ENCODE data around the gene PLCB3. TPM values are rescaled to one million over a fixed set of nuclear protein-coding genes. Genes with fewer than 3 reads are reported as not detected.

The PLCB3 gene
- total RNA-seq, 1 experiment from 2014 or later, result 24.0 TPM

DNA sequence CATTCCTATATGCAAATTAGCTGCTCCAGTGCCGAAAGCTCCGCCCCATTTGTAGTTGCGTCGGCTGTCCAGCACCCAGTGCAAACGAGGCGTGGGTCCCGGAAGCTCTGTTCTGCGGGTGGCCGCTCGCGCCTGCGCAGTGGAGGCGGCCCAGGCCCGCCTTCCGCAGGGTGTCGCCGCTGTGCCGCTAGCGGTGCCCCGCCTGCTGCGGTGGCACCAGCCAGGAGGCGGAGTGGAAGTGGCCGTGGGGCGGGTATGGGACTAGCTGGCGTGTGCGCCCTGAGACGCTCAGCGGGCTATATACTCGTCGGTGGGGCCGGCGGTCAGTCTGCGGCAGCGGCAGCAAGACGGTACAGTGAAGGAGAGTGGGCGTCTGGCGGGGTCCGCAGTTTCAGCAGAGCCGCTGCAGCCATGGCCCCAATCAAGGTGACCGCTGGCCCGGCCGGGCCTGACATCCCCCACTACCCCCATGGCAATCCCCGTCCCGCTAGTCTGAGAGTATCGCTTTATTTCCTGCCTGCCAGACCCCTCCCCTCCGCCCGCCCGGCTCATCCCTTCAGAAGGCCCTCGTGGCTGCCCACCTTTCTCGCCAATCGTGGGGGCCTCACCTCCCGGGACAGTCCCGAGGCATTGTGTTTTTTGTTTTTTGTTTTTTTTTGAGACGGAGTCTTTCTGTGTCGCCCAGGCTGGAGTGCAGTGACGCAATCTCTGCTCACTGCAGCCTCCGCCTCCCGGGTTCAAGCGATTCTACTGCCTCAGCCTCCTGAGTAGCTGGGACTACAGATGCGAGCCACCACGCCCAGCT lies 66.8 kb downstream of the PLCB3 start, which contains the start of gene PRDX5:
Gene PRDX5 (plus strand): TSS at position 161 of the 805 bp plus-strand sequence. CDS start 95 bp downstream, at position 256.

Other genes with a start within 250 kb of the PLCB3 start
- 0.05 to 0.09 TPM (median 0.08 TPM) in 4 of 5 replicates, not detected in the other for gene FLRT1, start 215.6 kb upstream of the PLCB3 start, total RNA-seq (2022; extraction: Qiagen RNA extraction; ENCODE audit: low read depth)
- gene MACROD1, start 85.4 kb upstream of the PLCB3 start, total RNA-seq (2022; extraction: Qiagen RNA extraction; ENCODE audit: low read depth), result 7.6 to 13.8 TPM (median 13.3 TPM) in 5 replicates
- 265 to 294 TPM (median 293 TPM) in 5 replicates for gene STIP1, start 65.4 kb upstream of the PLCB3 start, total RNA-seq (2022; extraction: Qiagen RNA extraction; ENCODE audit: low read depth)
- gene FERMT3, start 44.8 kb upstream of the PLCB3 start, total RNA-seq (2022; extraction: Qiagen RNA extraction; ENCODE audit: low read depth), result 1.6 to 4.1 TPM (median 2.1 TPM) in 5 replicates
- gene TRPT1, start 25.3 kb upstream of the PLCB3 start, total RNA-seq (2022; extraction: Qiagen RNA extraction; ENCODE audit: low read depth), result 18.6 to 27.7 TPM (median 26.4 TPM) in 5 replicates
- gene NUDT22, start 25.3 kb upstream of the PLCB3 start, total RNA-seq (2022; extraction: Qiagen RNA extraction; ENCODE audit: low read depth), result 28.5 to 44.9 TPM (median 38.1 TPM) in 5 replicates
- 19.4 to 21.3 TPM (median 20.1 TPM) in 5 replicates for gene DNAJC4, start 21.0 kb upstream of the PLCB3 start, total RNA-seq (2022; extraction: Qiagen RNA extraction; ENCODE audit: low read depth)
- 35.7 to 54.5 TPM (median 51.4 TPM) in 5 replicates for gene VEGFB, start 16.9 kb upstream of the PLCB3 start, total RNA-seq (2022; extraction: Qiagen RNA extraction; ENCODE audit: low read depth)
- 125 to 150 TPM (median 146 TPM) in 5 replicates for gene FKBP2, start 10.4 kb upstream of the PLCB3 start, total RNA-seq (2022; extraction: Qiagen RNA extraction; ENCODE audit: low read depth)
- 208 to 393 TPM (median 373 TPM) in 5 replicates for gene PPP1R14B, start 4.6 kb upstream of the PLCB3 start, total RNA-seq (2022; extraction: Qiagen RNA extraction; ENCODE audit: low read depth)
- gene BAD, start 33.1 kb downstream of the PLCB3 start, total RNA-seq (2022; extraction: Qiagen RNA extraction; ENCODE audit: low read depth), result 72.9 to 105 TPM (median 99.7 TPM) in 5 replicates
- gene GPR137, start 34.3 kb downstream of the PLCB3 start, total RNA-seq (2022; extraction: Qiagen RNA extraction; ENCODE audit: low read depth), result 32.8 to 51.3 TPM (median 49.8 TPM) in 5 replicates
- gene KCNK4, start 39.8 kb downstream of the PLCB3 start, total RNA-seq (2022; extraction: Qiagen RNA extraction; ENCODE audit: low read depth), result 0.07 to 0.24 TPM in 2 of 5 replicates, not detected in the others
- 2.3 to 3.7 TPM (median 2.9 TPM) in 5 replicates for gene CATSPERZ, start 48.8 kb downstream of the PLCB3 start, total RNA-seq (2022; extraction: Qiagen RNA extraction; ENCODE audit: low read depth)
- 43.1 to 65.2 TPM (median 62.7 TPM) in 5 replicates for gene ESRRA, start 54.0 kb downstream of the PLCB3 start, total RNA-seq (2022; extraction: Qiagen RNA extraction; ENCODE audit: low read depth)
- gene TRMT112, start 66.0 kb downstream of the PLCB3 start, total RNA-seq (2022; extraction: Qiagen RNA extraction; ENCODE audit: low read depth), result 399 to 480 TPM (median 435 TPM) in 5 replicates
- 370 to 514 TPM (median 489 TPM) in 5 replicates for gene PRDX5, start 66.6 kb downstream of the PLCB3 start, total RNA-seq (2022; extraction: Qiagen RNA extraction; ENCODE audit: low read depth)
- 10.8 to 13.4 TPM (median 12.2 TPM) in 5 replicates for gene CCDC88B, start 88.7 kb downstream of the PLCB3 start, total RNA-seq (2022; extraction: Qiagen RNA extraction; ENCODE audit: low read depth)
- 54.4 to 70.5 TPM (median 64.5 TPM) in 5 replicates for gene RPS6KA4, start 107.6 kb downstream of the PLCB3 start, total RNA-seq (2022; extraction: Qiagen RNA extraction; ENCODE audit: low read depth)